Panc1 (cell line): ENCODE results near the gene RPL12.

Experiments
- POLR2AphosphoS5 ChIP-seq: IDR thresholded peaks from 2 replicates; pipeline ENCODE4 v1.6.1; 2012; ENCODE audit warnings: mild to moderate bottlenecking, low read depth, low read length, moderate library complexity
- TF ChIP-seq, protein P1 (sequence below): fragments of 450-650 bp; IDR thresholded peaks from 2 replicates; pipeline ENCODE4 v1.5.1; 2017; ENCODE audit warnings: mild to moderate bottlenecking

GRCh38 chr9:127488946-127489345 is 37.7 kb upstream of the RPL12 start:
- no peak for TF ChIP-seq POLR2AphosphoS5
- TF ChIP-seq, protein P1, sequence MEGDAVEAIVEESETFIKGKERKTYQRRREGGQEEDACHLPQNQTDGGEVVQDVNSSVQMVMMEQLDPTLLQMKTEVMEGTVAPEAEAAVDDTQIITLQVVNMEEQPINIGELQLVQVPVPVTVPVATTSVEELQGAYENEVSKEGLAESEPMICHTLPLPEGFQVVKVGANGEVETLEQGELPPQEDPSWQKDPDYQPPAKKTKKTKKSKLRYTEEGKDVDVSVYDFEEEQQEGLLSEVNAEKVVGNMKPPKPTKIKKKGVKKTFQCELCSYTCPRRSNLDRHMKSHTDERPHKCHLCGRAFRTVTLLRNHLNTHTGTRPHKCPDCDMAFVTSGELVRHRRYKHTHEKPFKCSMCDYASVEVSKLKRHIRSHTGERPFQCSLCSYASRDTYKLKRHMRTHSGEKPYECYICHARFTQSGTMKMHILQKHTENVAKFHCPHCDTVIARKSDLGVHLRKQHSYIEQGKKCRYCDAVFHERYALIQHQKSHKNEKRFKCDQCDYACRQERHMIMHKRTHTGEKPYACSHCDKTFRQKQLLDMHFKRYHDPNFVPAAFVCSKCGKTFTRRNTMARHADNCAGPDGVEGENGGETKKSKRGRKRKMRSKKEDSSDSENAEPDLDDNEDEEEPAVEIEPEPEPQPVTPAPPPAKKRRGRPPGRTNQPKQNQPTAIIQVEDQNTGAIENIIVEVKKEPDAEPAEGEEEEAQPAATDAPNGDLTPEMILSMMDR, result no peak
